ENCODE measurements around the gene CDT1.
A peak's percentile ranks its signal among the peaks of the same experiment; 100 is the strongest.

Gene CDT1

GRCh38 chr16:88814144-88814502 is 10.5 kb downstream of the CDT1 start:
- no peak overlapping the region for H3K4me2 ChIP-seq (ENCODE audit: low read length)
- no peaks in the 10 kb centered on the region for H3K27me3 ChIP-seq (ENCODE audit: control insufficient read depth, insufficient read depth, low read length)
- no peak for TF ChIP-seq CTCF (IDR thresholded peaks at IDR 0.05)
- no peak overlapping the region for H3K27ac ChIP-seq
- H3K9ac ChIP-seq = no peak overlapping the region
- H2AFZ ChIP-seq = no peak overlapping the region
- no peaks in the 10 kb centered on the region for H3K79me2 ChIP-seq
- H3K9me3 ChIP-seq (ENCODE audit: control insufficient read depth, low read length) = no peaks in the 10 kb centered on the region
- H3K4me1 ChIP-seq = peaks cover 8% of the 10 kb centered on the region
- H3K36me3 ChIP-seq (ENCODE audit: control insufficient read depth, insufficient read depth, low read length) = no peaks in the 10 kb centered on the region
- H3K4me3 ChIP-seq (ENCODE audit: low read depth, low read length) = no peak overlapping the region

GRCh38 chr16:88815227-88815626 is 11.6 kb downstream of the CDT1 start:
- H3K4me3 ChIP-seq (ENCODE audit: low read depth, low read length) = no peak overlapping the region
- H3K27me3 ChIP-seq (ENCODE audit: control insufficient read depth, insufficient read depth, low read length) = no peaks in the 10 kb centered on the region
- no peak overlapping the region for H2AFZ ChIP-seq
- no peaks in the 10 kb centered on the region for H3K79me2 ChIP-seq
- TF ChIP-seq CTCF (IDR thresholded peaks at IDR 0.05) = no peak
- H3K36me3 ChIP-seq (ENCODE audit: control insufficient read depth, insufficient read depth, low read length) = no peaks in the 10 kb centered on the region
- H3K4me2 ChIP-seq (ENCODE audit: low read length) = no peak overlapping the region
- no peaks in the 10 kb centered on the region for H3K9me3 ChIP-seq (ENCODE audit: control insufficient read depth, low read length)
- no peak overlapping the region for H3K27ac ChIP-seq
- H3K9ac ChIP-seq = no peak overlapping the region
- peaks cover 5% of the 10 kb centered on the region for H3K4me1 ChIP-seq

GRCh38 chr16:88815901-88816589 is 12.5 kb downstream of the CDT1 start:
- H2AFZ ChIP-seq = no peak overlapping the region

GRCh38 chr16:88816736-88817535 is 13.3 kb downstream of the CDT1 start:
- Histone ChIP-seq H2AFZ (no peak overlapping the region), H3K27ac (no peak overlapping the region), H3K36me3 (ENCODE audit: control insufficient read depth, insufficient read depth, low read length) (no peaks in the 10 kb centered on the region), H3K79me2 (no peaks in the 10 kb centered on the region), H3K4me3 (ENCODE audit: low read depth, low read length) (no peak overlapping the region), H3K4me1 (no peaks in the 10 kb centered on the region), H3K4me2 (ENCODE audit: low read length) (no peak overlapping the region), H3K27me3 (ENCODE audit: control insufficient read depth, insufficient read depth, low read length) (no peaks in the 10 kb centered on the region), H3K9ac (no peak overlapping the region), H3K9me3 (ENCODE audit: control insufficient read depth, low read length) (no peaks in the 10 kb centered on the region)
- no peak for TF ChIP-seq CTCF (IDR thresholded peaks at IDR 0.05)

More at GRCh38 chr16:88815901-88816589, 12.5 kb downstream of the CDT1 start:
- no peaks in the 10 kb centered on the region for H3K27me3 ChIP-seq (ENCODE audit: control insufficient read depth, insufficient read depth, low read length)
- H3K9ac ChIP-seq = no peak overlapping the region
- no peaks in the 10 kb centered on the region for H3K9me3 ChIP-seq (ENCODE audit: control insufficient read depth, low read length)
- H3K36me3 ChIP-seq (ENCODE audit: control insufficient read depth, insufficient read depth, low read length) = no peaks in the 10 kb centered on the region
- no peaks in the 10 kb centered on the region for H3K4me1 ChIP-seq
- peak; percentile 56 for TF ChIP-seq CTCF (IDR thresholded peaks at IDR 0.05)
- H3K4me3 ChIP-seq (ENCODE audit: low read depth, low read length) = no peak overlapping the region
- no peak overlapping the region for H3K4me2 ChIP-seq (ENCODE audit: low read length)
- H3K79me2 ChIP-seq = no peaks in the 10 kb centered on the region
- H3K27ac ChIP-seq = no peak overlapping the region
